HG03520 (cell line): ENCODE data around the gene CCNY.
"Not testable (repeated sequence)": the region's sequence is repeated elsewhere in the genome, so short reads cannot be mapped to it uniquely, and the experiment has no call there.

Source experiments
- ATAC-seq: cut with Tn5 transposase; IDR thresholded peaks from one replicate; pipeline ENCODE4 v1.9.1; 2021; ENCODE audit warnings: mild to moderate bottlenecking, moderate library complexity; ENCODE audit not compliant: unreplicated experiment

Gene CCNY

GRCh38 chr10:35506741-35507140 is 170.4 kb downstream of the CCNY start:
- ATAC-seq: no peak

- ATAC-seq: no peak
Observed at GRCh38 chr10:35507519-35508109, 171.3 kb downstream of the CCNY start.

- no peak for ATAC-seq
Observed at GRCh38 chr10:35508647-35509046, 172.3 kb downstream of the CCNY start.

GRCh38 chr10:35510891-35511290 is 174.6 kb downstream of the CCNY start:
- ATAC-seq: no peak

- ATAC-seq: no peak
Observed at GRCh38 chr10:35511647-35512046, 175.3 kb downstream of the CCNY start.

- ATAC-seq: no peak
Observed at GRCh38 chr10:35516102-35516670, 179.9 kb downstream of the CCNY start.

GRCh38 chr10:35517431-35518181 is 181.3 kb downstream of the CCNY start:
- no peak for ATAC-seq

- not testable (repeated sequence) for ATAC-seq
Observed at GRCh38 chr10:35518187-35518586, 181.9 kb downstream of the CCNY start.

- ATAC-seq: no peak
Observed at GRCh38 chr10:35520996-35521395, 184.7 kb downstream of the CCNY start.

- peak; percentile 56 for ATAC-seq
Observed at GRCh38 chr10:35523670-35524225, 187.4 kb downstream of the CCNY start.

GRCh38 chr10:35526746-35527145 is 190.4 kb downstream of the CCNY start:
- no peak for ATAC-seq

- ATAC-seq: no peak
Observed at GRCh38 chr10:35532141-35532540, 195.8 kb downstream of the CCNY start.

- ATAC-seq: no peak
Observed at GRCh38 chr10:35533565-35533964, 197.3 kb downstream of the CCNY start.

GRCh38 chr10:35535136-35535535 is 198.8 kb downstream of the CCNY start:
- ATAC-seq: no peak

- ATAC-seq: no peak
Observed at GRCh38 chr10:35536789-35537188, 200.5 kb downstream of the CCNY start.

- ATAC-seq: not testable (repeated sequence)
Observed at GRCh38 chr10:35537925-35538324, 201.6 kb downstream of the CCNY start.

- no peak for ATAC-seq
Observed at GRCh38 chr10:35540296-35541164, 204.2 kb downstream of the CCNY start.

- ATAC-seq: no peak
Observed at GRCh38 chr10:35541720-35542119, 205.4 kb downstream of the CCNY start.

- no peak for ATAC-seq
Observed at GRCh38 chr10:35542303-35542702, 206.0 kb downstream of the CCNY start.

- ATAC-seq: no peak
Observed at GRCh38 chr10:35545079-35545657, 208.9 kb downstream of the CCNY start.
